Caco-2 (cell line): Measurements from ENCODE around the gene FA2H. TPM values are rescaled to one million over a fixed set of nuclear protein-coding genes. Genes with fewer than 3 reads are reported as not detected.

Experiments used
- BruUV-seq: library from RNA; stranded (reverse); fragments of 400-500 nt; replicated peaks from 2 replicates; lab custom pipeline; 2021; lab: Mats Ljungman, UMichigan
- CTCF ChIA-PET: fragments of 300-600 bp; sonication (Branson Sonifier 250); formaldehyde crosslinking; loops from one replicate; lab custom pipeline; 2022; ENCODE audit warnings: antibody characterized with exemption; lab: Charles Lee
- POLR2A ChIA-PET: fragments of 300-600 bp; sonication (Branson Sonifier 250); formaldehyde crosslinking; loops from one replicate; lab custom pipeline; 2022; ENCODE audit warnings: antibody characterized with exemption; lab: Charles Lee
- DNase-seq, 2 experiments: peaks; one replicate each; pipeline versions ENCODE4 v3.0.0 to v3.0.0-alpha.2; 2020 to 2022
- H3K27me3 ChIP-seq: replicated peaks from 2 replicates; pipeline ENCODE4 v1.6.0; 2011; ENCODE audit warnings: low read length; ENCODE audit not compliant: control insufficient read depth, insufficient read depth
- H3K36me3 ChIP-seq: 2 replicates; pipeline ENCODE4 v1.5.1; 2011; ENCODE audit warnings: low read length; ENCODE audit not compliant: control insufficient read depth, insufficient read depth
- H3K4me1 ChIP-seq: fragments of 250-450 bp; sonication (Bioruptor Pico); 2 replicates; pipeline ENCODE4 v1.5.1; 2020; ENCODE audit warnings: mild to moderate bottlenecking
- H3K4me3 ChIP-seq: 2 replicates; pipeline ENCODE4 v1.5.1; 2011; ENCODE audit warnings: low read depth, mild to moderate bottlenecking, control low read depth, low read length
- H3K9me3 ChIP-seq: fragments of 250-450 bp; sonication (Bioruptor Pico); 2 replicates; pipeline ENCODE4 v1.5.1; 2020; ENCODE audit warnings: mild to moderate bottlenecking, moderate library complexity
- H3K27ac Mint-ChIP-seq: one replicate; pipeline ENCODE4 v1.8.0; 2022; ENCODE audit warnings: mixed read lengths; ENCODE audit not compliant: unreplicated experiment
- H3K27me3 Mint-ChIP-seq: one replicate; pipeline ENCODE4 v1.8.0; 2022; ENCODE audit warnings: mixed read lengths; ENCODE audit not compliant: insufficient read depth, unreplicated experiment
- H3K36me3 Mint-ChIP-seq: one replicate; pipeline ENCODE4 v1.8.0; 2022; ENCODE audit warnings: mild to moderate bottlenecking, mixed read lengths; ENCODE audit not compliant: insufficient read depth, unreplicated experiment
- H3K4me1 Mint-ChIP-seq: one replicate; pipeline ENCODE4 v1.8.0; 2022; ENCODE audit warnings: low read depth, mixed read lengths; ENCODE audit not compliant: unreplicated experiment
- H3K4me3 Mint-ChIP-seq: one replicate; pipeline ENCODE4 v1.8.0; 2022; ENCODE audit warnings: mild to moderate bottlenecking, moderate library complexity, mixed read lengths; ENCODE audit not compliant: unreplicated experiment
- H3K9me3 Mint-ChIP-seq: one replicate; pipeline ENCODE4 v1.8.0; 2022; ENCODE audit warnings: mixed read lengths; ENCODE audit not compliant: unreplicated experiment
- CTCF ChIP-seq, 2 experiments: fragments of 200-600 bp in 1 of 2; IDR thresholded peaks; 1 replicate in 1 of 2; 2 replicates in 1 of 2; pipeline versions ENCODE4 v1.5.1 to v1.8.0; 2011 to 2022; ENCODE audit warnings: antibody characterized with exemption in 1 of 2, control low read depth in 1 of 2, inconsistent platforms in 1 of 2, low read depth in 1 of 2, low read length in 1 of 2, mild to moderate bottlenecking in 1 of 2, moderate library complexity in 1 of 2; ENCODE audit not compliant: insufficient read depth in 1 of 2, severe bottlenecking in 1 of 2, unreplicated experiment in 1 of 2
- intact Hi-C: fragments of 100-400 bp; cut with micrococcal nuclease; formaldehyde crosslinking; loops from one replicate; pipeline ENCODE4 v1.10.0; 2022; ENCODE audit not compliant: unreplicated experiment
- total RNA-seq: library from RNA; stranded (reverse); gene quantifications from 2 replicates; pipeline ENCODE4 v1.2.3, GENCODE V29; 2022

The FA2H gene
- total RNA-seq, 1 experiment from 2014 or later: 21.3 TPM

- Histone ChIP-seq H3K27me3 (no peaks in the 10 kb centered on the region), H3K4me1 (no peaks in the 10 kb centered on the region; the same call in 1 of the 2 replicates), H3K36me3 (no peaks in the 10 kb centered on the region), H3K9me3 (no peaks in the 10 kb centered on the region), H3K4me3 (no peak overlapping the region)
- no TSS peak for BruUV-seq
- H3K9me3 Mint-ChIP-seq: no peaks in the 10 kb centered on the region
- intact Hi-C loops: no loop called here
- no peaks in the 10 kb centered on the region for H3K4me1 Mint-ChIP-seq
- peaks cover 7% of the 10 kb centered on the region for H3K36me3 Mint-ChIP-seq
- CTCF ChIA-PET: no interaction called here
- H3K27ac Mint-ChIP-seq: no peak overlapping the region
- no peak for TF ChIP-seq CTCF (IDR thresholded peaks at IDR 0.05; ENCODE audit: insufficient read depth in 1 of 2, low read depth in 1 of 2, low read length in 1 of 2, severe bottlenecking in 1 of 2, unreplicated experiment in 1 of 2)
- no peak overlapping the region for H3K4me3 Mint-ChIP-seq
- no peaks in the 10 kb centered on the region for H3K27me3 Mint-ChIP-seq
- POLR2A ChIA-PET: no interaction called here
- DNase-seq: no peak
Measured at GRCh38 chr16:74749291-74750055, 25.1 kb downstream of the FA2H start.

GRCh38 chr16:74748616-74749026, 26.0 kb downstream of the FA2H start:
- Mint-ChIP-seq H3K27ac (no peak overlapping the region), H3K27me3 (no peaks in the 10 kb centered on the region), H3K4me1 (no peaks in the 10 kb centered on the region), H3K4me3 (no peak overlapping the region), H3K36me3 (peaks cover 7% of the 10 kb centered on the region), H3K9me3 (no peaks in the 10 kb centered on the region)
- Histone ChIP-seq H3K4me1 (peaks cover 7% of the 10 kb centered on the region), H3K9me3 (no peaks in the 10 kb centered on the region), H3K4me3 (no peak overlapping the region), H3K27me3 (no peaks in the 10 kb centered on the region), H3K36me3 (no peaks in the 10 kb centered on the region)
- DNase-seq: no peak
- no peak for TF ChIP-seq CTCF (IDR thresholded peaks at IDR 0.05; ENCODE audit: insufficient read depth in 1 of 2, low read depth in 1 of 2, low read length in 1 of 2, severe bottlenecking in 1 of 2, unreplicated experiment in 1 of 2)
- CTCF ChIA-PET: no interaction called here
- intact Hi-C loops: no loop called here
- no TSS peak for BruUV-seq
- POLR2A ChIA-PET: no interaction called here

- ChIA-PET POLR2A (no interaction called here), CTCF (no interaction called here)
- no peaks in the 10 kb centered on the region for H3K4me1 Mint-ChIP-seq
- no peaks in the 10 kb centered on the region for H3K27me3 Mint-ChIP-seq
- no peak for TF ChIP-seq CTCF (IDR thresholded peaks at IDR 0.05; ENCODE audit: insufficient read depth in 1 of 2, low read depth in 1 of 2, low read length in 1 of 2, severe bottlenecking in 1 of 2, unreplicated experiment in 1 of 2)
- H3K27ac Mint-ChIP-seq: no peak overlapping the region
- H3K9me3 Mint-ChIP-seq: no peaks in the 10 kb centered on the region
- no peak overlapping the region for H3K4me3 ChIP-seq
- intact Hi-C loops: no loop called here
- no peak for DNase-seq
- no peaks in the 10 kb centered on the region for H3K36me3 ChIP-seq
- no peak overlapping the region for H3K4me3 Mint-ChIP-seq
- H3K36me3 Mint-ChIP-seq: peaks cover 7% of the 10 kb centered on the region
- H3K4me1 ChIP-seq: peaks cover 14% of the 10 kb centered on the region
- H3K27me3 ChIP-seq: no peaks in the 10 kb centered on the region
- BruUV-seq: no TSS peak
- no peaks in the 10 kb centered on the region for H3K9me3 ChIP-seq
Measured at GRCh38 chr16:74747716-74748615, 26.7 kb downstream of the FA2H start.
